Natural killer cell treated with Interleukin-12 subunit alpha and Interleukin-12 subunit beta and Interleukin-15 and Interleukin-18, amount 100 ng/mL, for 72 hours (primary cell): ENCODE measurements around the gene SCGN. TPM values are rescaled to one million over a fixed set of nuclear protein-coding genes. Genes with fewer than 3 reads are reported as not detected.

ENCODE experiments used
- ATAC-seq, 2 donors: fragments of 150-1000 bp; cut with Tn5 transposase in 1 of 2; sonication (Bioruptor Pico), chemical (Tn5 transposase) in 1 of 2; 2 replicates each; pipeline ENCODE4 v1.10.0; 2021
- DNase-seq: peaks from one replicate; pipeline ENCODE4 v3.0.0; 2022; ENCODE audit warnings: low spot score
- H3K27ac Mint-ChIP-seq, 2 donors: 1 replicate in 1 of 2; 2 replicates in 1 of 2; pipeline ENCODE4 v1.8.0; 2022; ENCODE audit warnings: mixed read lengths in 2 of 2, mild to moderate bottlenecking in 1 of 2, moderate library complexity in 1 of 2
- H3K27me3 Mint-ChIP-seq, 2 donors: 1 replicate in 1 of 2; 2 replicates in 1 of 2; pipeline ENCODE4 v1.8.0; 2022; ENCODE audit warnings: mixed read lengths in 2 of 2
- H3K36me3 Mint-ChIP-seq: one replicate; pipeline ENCODE4 v1.8.0; 2022; ENCODE audit warnings: mixed read lengths
- H3K4me1 Mint-ChIP-seq, 2 donors: 1 replicate in 1 of 2; 2 replicates in 1 of 2; pipeline ENCODE4 v1.8.0; 2022; ENCODE audit warnings: low read depth in 2 of 2, mixed read lengths in 2 of 2, mild to moderate bottlenecking in 1 of 2
- H3K4me3 Mint-ChIP-seq: one replicate; pipeline ENCODE4 v1.8.0; 2022; ENCODE audit warnings: mixed read lengths
- H3K9me3 Mint-ChIP-seq: 2 replicates; pipeline ENCODE4 v1.8.0; 2022; ENCODE audit warnings: mixed read lengths
- total RNA-seq, 2 donors: library from RNA; stranded (reverse); gene quantifications; one replicate each; pipeline ENCODE4 v1.2.3, GENCODE V29; 2022

Gene SCGN
- total RNA-seq, 2 donors from 2014 or later = not detected

- no peaks in the 10 kb centered on the region for H3K9me3 Mint-ChIP-seq
- H3K36me3 Mint-ChIP-seq = no peaks in the 10 kb centered on the region
- H3K4me1 Mint-ChIP-seq = no peaks in the 10 kb centered on the region
- H3K27me3 Mint-ChIP-seq = peaks cover 12 to 39% of the 10 kb centered on the region in 2 donors
- DNase-seq = no peak
- H3K4me3 Mint-ChIP-seq = no peak overlapping the region
- ATAC-seq = no peak
- no peak overlapping the region for H3K27ac Mint-ChIP-seq
These were observed 51.0 kb downstream of the SCGN start for GRCh38 chr6:25703005-25703404.

DNA sequence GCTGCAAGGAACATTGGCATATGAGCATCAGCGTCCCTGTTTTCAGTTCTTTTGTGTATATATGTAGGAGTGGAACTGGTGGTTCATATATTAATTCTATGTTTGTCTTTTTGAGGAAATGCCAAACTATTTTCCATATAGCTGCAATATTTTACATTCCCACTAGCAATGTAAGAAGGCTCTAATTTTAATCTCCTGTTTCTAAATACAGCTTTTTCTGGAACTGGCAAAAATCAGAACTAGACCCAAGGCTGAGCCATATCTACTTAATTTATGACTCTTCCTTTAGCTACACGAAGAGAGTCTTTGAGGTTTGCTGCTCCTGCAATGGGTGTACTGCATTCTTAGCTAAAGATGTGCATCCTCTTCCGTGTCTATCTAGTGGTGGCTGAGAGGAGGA, 52.0 kb downstream of the SCGN start:
- Mint-ChIP-seq H3K36me3 (no peaks in the 10 kb centered on the region), H3K27ac (no peak overlapping the region), H3K9me3 (no peaks in the 10 kb centered on the region), H3K27me3 (peaks cover 13 to 34% of the 10 kb centered on the region in 2 donors), H3K4me1 (no peaks in the 10 kb centered on the region), H3K4me3 (no peak overlapping the region)
- ATAC-seq (no peak), DNase-seq (no peak)

DNA sequence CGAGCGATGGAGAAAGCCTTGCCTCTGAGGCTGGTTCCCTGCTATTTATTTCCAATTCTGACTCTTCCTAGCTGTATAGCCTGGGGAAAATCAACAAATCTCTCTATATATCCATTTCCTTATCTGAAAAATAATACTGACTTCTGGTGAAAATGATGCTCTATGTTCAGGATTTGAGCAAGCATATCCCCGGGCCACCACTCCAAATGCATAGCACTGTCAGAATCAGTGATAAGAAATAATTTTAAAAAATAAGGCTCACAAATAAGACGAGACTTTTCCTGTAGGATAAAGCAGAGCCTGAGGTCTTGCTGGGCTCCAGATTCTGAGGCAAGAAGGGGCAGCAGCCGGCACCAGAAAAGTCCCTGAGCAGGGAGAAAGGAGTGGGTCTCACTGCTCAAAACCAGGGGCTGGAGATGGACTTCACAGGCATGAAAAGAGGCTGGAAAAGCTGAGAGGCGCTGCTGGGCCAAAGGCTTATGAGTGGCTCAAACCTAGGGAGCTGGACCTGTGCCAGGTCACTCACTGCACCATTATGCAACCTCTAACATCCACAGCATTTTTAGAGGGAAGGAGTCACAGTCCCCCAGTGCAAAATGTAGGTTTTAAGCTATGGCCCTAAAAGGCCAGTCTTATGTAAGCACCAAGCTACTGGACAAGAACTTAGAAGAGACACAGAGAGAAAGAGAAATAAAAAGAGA, 54.4 kb downstream of the SCGN start:
- Mint-ChIP-seq H3K4me1 (no peaks in the 10 kb centered on the region), H3K4me3 (no peak overlapping the region), H3K27me3 (peaks cover 13 to 32% of the 10 kb centered on the region in 2 donors), H3K27ac (no peak overlapping the region), H3K9me3 (no peaks in the 10 kb centered on the region), H3K36me3 (no peaks in the 10 kb centered on the region)
- ATAC-seq (no peak), DNase-seq (no peak)

GRCh38 chr6:25709761-25710160, 57.7 kb downstream of the SCGN start:
- Mint-ChIP-seq H3K4me1 (no peaks in the 10 kb centered on the region), H3K36me3 (no peaks in the 10 kb centered on the region), H3K27ac (no peak overlapping the region), H3K4me3 (no peak overlapping the region), H3K9me3 (no peaks in the 10 kb centered on the region), H3K27me3 (peaks cover 10 to 19% of the 10 kb centered on the region in 2 donors)
- DNase-seq (no peak), ATAC-seq (no peak)

DNA sequence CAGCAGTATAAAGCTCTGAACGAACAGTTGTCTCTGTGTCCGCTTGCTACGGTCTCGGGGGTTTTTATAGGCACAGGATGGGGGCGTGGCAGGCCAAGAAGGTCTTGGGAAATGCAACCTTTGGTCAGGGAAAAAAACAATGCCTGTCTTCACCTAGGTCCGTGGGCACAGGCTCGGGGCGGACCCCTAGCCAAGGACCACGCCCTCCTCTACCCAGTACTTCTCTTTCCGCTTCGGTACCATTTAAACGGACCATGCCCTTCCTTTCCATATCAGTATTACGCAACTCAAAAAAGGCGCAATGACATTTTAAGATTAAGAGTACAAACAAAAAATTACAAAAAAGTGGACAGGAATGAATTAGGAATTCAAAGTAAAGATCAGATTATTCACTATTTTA, 58.3 kb downstream of the SCGN start:
- Mint-ChIP-seq H3K4me3 (no peak overlapping the region), H3K4me1 (no peaks in the 10 kb centered on the region), H3K36me3 (no peaks in the 10 kb centered on the region), H3K9me3 (no peaks in the 10 kb centered on the region), H3K27me3 (peaks cover 10 to 19% of the 10 kb centered on the region in 2 donors), H3K27ac (no peak overlapping the region)
- DNase-seq = no peak
- ATAC-seq = no peak

DNA sequence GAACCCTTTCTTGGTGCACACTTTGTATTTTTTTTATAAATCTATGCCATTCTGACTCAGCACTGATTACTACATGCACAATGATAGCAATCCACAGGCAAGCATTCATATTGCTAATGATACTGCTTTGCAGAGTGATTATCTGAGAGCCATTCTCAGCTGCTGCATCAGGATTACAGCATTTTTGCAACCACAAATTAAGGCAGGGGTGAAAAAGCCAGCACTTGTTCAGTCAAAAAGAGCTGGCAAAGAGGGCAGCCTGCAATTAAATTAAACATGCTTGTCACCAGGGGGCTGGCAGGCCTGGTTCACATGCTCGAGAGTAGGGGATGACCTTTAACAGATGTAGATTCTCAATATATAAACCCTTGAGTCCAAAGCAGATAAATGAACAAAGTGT, 61.8 kb downstream of the SCGN start:
- DNase-seq (no peak), ATAC-seq (no peak)
- no peaks in the 10 kb centered on the region for H3K27me3 Mint-ChIP-seq
- H3K4me1 Mint-ChIP-seq = no peaks in the 10 kb centered on the region
- H3K9me3 Mint-ChIP-seq = no peaks in the 10 kb centered on the region
- no peak overlapping the region for H3K27ac Mint-ChIP-seq
- no peaks in the 10 kb centered on the region for H3K36me3 Mint-ChIP-seq
- no peak overlapping the region for H3K4me3 Mint-ChIP-seq

DNA sequence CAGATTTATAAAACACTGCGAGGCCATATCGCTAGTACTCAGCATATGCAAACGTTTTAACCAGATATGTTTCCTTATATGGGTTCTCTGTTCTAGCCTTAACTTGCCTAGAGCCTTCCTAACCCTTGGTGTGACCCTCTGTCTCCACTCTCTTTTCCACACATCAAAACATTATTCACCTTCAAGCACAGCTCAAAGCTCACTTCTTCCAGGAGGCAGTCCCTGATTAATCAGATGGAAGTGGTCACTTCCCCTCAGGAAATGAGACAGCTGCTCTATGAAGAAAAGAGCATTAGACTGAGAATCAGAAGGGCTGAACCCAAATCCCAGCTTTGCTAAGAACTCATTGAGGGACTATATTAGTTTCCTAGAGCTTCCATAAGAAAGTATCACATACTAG, 62.8 kb downstream of the SCGN start:
- Mint-ChIP-seq H3K4me3 (no peak overlapping the region), H3K27ac (no peak overlapping the region), H3K9me3 (no peaks in the 10 kb centered on the region), H3K27me3 (no peaks in the 10 kb centered on the region), H3K36me3 (no peaks in the 10 kb centered on the region), H3K4me1 (no peaks in the 10 kb centered on the region)
- ATAC-seq (no peak), DNase-seq (no peak)

- Mint-ChIP-seq H3K4me1 (no peaks in the 10 kb centered on the region), H3K36me3 (no peaks in the 10 kb centered on the region), H3K27me3 (peaks cover 4 to 8% of the 10 kb centered on the region in 2 donors), H3K27ac (no peak overlapping the region), H3K9me3 (no peaks in the 10 kb centered on the region), H3K4me3 (no peak overlapping the region)
- DNase-seq = no peak
- ATAC-seq = no peak
These were observed 63.8 kb downstream of the SCGN start for GRCh38 chr6:25715794-25716193.

GRCh38 chr6:25717866-25718740, 66.1 kb downstream of the SCGN start:
- ATAC-seq (no peak), DNase-seq (no peak)
- Mint-ChIP-seq H3K27ac (no peak overlapping the region), H3K36me3 (no peaks in the 10 kb centered on the region), H3K9me3 (no peaks in the 10 kb centered on the region), H3K27me3 (peaks cover 10 to 21% of the 10 kb centered on the region in 2 donors), H3K4me3 (no peak overlapping the region), H3K4me1 (no peaks in the 10 kb centered on the region)

DNA sequence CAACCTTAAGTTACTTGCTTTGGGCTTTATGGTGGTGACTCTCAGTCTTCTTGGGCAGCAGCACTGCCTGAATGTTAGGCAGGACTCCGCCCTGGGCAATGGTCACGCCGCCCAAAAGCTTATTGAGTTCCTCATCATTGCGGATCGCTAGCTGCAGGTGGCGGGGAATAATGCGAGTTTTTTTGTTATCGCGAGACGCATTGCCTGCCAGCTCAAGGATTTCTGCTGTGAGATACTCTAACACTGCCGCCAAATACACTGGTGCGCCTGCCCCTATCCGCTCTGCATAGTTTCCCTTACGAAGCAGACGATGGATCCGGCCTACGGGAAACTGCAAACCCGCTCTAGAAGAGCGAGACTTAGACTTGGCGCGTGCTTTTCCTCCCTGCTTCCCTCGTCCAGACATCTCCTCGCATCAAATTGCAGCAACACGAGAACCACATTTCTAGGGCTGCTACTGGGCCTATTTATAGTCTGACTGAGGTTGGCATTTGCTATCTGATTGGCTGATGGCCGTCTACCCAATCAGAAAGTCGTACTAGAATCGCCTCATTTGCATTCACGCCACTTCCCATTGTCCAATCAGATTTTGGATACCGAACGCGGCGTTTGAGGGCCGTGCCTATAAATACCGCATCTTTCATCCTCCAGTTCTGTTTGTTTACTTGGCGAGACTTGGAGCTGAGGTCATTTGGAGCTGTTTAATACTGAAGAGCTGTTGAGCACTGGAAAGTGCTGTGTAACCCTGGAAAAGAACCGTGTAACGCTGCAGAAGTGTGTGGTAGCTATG, 74.3 kb downstream of the SCGN start:
- Mint-ChIP-seq H3K4me1 (no peaks in the 10 kb centered on the region), H3K36me3 (no peaks in the 10 kb centered on the region), H3K9me3 (no peaks in the 10 kb centered on the region), H3K27ac (no peak overlapping the region), H3K4me3 (no peak overlapping the region), H3K27me3 (peaks cover 24 to 30% of the 10 kb centered on the region in 2 donors)
- no peak for DNase-seq
- ATAC-seq = no peak

DNA sequence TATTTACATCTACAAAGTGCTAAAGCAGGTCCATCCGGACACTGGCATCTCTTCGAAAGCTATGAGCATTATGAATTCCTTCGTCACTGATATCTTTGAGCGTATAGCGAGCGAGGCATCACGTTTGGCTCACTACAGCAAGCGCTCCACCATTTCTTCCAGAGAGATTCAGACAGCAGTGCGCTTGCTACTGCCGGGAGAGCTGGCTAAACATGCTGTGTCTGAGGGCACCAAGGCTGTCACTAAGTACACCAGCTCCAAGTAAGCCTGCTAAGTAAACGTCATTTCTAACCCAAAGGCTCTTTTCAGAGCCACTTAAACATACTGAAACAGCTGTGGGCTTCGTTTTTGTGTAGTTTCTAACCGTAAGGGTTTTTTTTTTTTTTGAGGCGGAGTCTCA, 75.0 kb downstream of the SCGN start:
- ATAC-seq (no peak), DNase-seq (no peak)
- no peaks in the 10 kb centered on the region for H3K4me1 Mint-ChIP-seq
- no peak overlapping the region for H3K27ac Mint-ChIP-seq
- H3K27me3 Mint-ChIP-seq = peaks cover 27 to 29% of the 10 kb centered on the region in 2 donors
- no peaks in the 10 kb centered on the region for H3K36me3 Mint-ChIP-seq
- no peaks in the 10 kb centered on the region for H3K9me3 Mint-ChIP-seq
- no peak overlapping the region for H3K4me3 Mint-ChIP-seq

GRCh38 chr6:25730907-25731306, 78.9 kb downstream of the SCGN start:
- DNase-seq (no peak), ATAC-seq (no peak)
- H3K4me1 Mint-ChIP-seq = no peaks in the 10 kb centered on the region
- H3K36me3 Mint-ChIP-seq = no peaks in the 10 kb centered on the region
- H3K4me3 Mint-ChIP-seq = no peak overlapping the region
- H3K9me3 Mint-ChIP-seq = no peaks in the 10 kb centered on the region
- H3K27me3 Mint-ChIP-seq = peaks cover 30 to 42% of the 10 kb centered on the region in 2 donors
- no peak overlapping the region for H3K27ac Mint-ChIP-seq

DNA sequence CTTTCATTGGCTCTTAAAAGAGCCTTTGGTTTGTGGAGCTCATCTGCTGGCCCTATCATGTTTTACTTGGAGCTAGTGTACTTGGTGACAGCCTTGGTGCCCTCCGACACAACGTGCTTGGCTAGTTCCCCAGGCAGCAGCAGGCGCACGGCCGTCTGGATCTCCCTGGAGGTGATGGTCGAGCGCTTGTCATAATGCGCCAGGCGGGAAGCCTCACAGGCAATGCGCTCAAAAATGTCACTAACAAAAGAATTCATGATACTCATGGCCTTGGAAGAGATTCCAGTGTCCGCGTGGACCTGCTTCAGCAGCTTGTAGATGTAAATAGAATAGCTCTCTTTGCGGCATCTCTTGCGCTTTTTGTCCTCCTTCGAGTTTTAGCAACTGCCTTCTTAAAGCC, 79.7 kb downstream of the SCGN start:
- H3K27ac Mint-ChIP-seq = no peak overlapping the region
- H3K4me1 Mint-ChIP-seq = no peaks in the 10 kb centered on the region
- ATAC-seq = no peak
- no peaks in the 10 kb centered on the region for H3K9me3 Mint-ChIP-seq
- no peaks in the 10 kb centered on the region for H3K36me3 Mint-ChIP-seq
- no peak for DNase-seq
- no peak overlapping the region for H3K4me3 Mint-ChIP-seq
- H3K27me3 Mint-ChIP-seq = peaks cover 32 to 50% of the 10 kb centered on the region in 2 donors
